NCI-H146 (cell line): ENCODE measurements around the gene ZSWIM2.
A peak's percentile ranks its signal among the peaks of the same experiment; 100 is the strongest.
"Not testable (repeated sequence)": the region's sequence is repeated elsewhere in the genome, so short reads cannot be mapped to it uniquely, and the experiment has no call there.

ENCODE experiments used
- DNase-seq: peaks from one replicate; lab custom pipeline; 2025; lab: John Stamatoyannopoulos, UW

ZSWIM2 gene

DNA sequence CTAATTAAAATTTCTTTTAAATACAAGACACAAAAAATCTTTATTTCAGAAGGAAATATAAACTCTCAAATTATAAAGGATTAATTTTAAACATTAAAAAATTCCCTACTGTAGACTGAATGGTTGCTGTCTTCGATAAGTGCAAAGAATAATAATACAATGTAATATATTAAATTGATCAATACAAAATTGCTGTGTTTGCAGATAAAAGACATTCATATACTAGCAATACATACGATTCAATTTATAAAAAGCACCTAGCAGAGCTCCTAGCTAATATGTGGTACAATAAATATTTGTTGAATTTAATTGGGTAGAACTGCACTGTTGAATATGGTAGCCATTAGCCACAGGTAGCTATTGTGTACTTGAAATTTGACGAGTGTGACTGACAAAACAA lies 6.6 kb downstream of the ZSWIM2 start:
- peak; percentile 15 for DNase-seq

DNA sequence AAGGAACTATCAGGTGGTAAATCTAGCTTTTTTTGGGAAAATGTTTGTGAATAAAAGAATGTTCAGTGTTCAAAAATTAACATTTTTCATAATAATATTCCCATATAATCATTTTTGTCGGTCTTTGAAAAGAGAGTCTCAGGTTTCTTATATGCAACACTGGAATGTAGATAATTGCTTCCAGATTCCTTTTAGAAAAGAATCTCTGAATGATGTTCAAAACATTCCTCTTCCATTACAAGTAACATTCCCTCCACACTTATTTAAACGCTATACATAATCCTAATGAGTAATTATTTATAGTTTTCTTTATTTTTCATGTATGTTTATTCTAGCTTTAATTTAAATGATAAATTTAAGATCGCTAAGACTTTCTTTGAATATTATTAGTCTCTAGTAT lies 7.0 kb downstream of the ZSWIM2 start:
- DNase-seq = no peak

DNA sequence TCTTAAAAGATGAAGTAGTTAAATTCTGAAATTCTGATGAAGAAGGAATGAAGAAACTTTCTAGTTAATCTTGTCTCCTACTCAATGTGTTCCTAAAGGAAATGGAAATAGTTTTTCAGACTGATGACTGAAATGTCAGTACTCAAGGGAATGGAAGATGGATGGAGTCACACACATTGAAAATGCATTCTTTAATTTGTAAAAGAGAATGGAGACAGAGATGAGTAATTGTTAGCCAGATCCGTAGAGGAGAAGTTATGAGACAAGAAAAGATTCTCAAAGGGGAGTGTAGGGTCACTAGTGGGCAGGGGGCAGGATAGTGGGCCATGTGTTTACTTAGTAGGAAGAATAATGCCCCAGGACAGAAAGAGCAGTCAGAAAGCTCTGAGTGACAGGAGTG lies 13.3 kb downstream of the ZSWIM2 start:
- no peak for DNase-seq

DNA sequence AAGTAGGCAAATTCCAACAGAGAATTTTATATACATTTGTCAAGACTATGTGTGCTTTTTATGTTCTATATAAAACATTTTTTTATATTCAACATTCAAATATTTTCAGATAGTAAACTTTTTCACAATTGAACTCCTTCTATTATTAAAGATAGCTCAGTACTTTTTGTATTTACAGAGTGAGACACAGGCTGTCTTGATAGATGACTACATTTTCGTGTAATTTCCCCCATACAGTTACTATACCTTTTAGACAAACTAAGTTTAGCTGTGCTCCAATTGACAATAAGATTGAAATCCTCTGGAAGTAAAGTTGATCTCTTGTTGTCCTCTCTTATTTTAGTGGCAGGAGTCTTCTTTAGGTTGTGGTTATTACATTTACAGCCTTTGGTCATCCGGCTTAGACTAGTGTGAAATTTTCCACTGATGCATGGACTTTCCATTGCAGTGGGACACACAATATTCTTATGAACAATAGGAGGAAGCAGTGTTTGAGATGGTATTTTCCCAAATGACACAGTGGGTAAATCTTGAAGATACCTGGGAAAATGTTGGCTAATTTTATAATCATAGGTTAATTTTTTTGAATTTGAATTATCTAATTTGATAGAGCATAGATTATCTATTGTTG lies 21.0 kb downstream of the ZSWIM2 start:
- no peak for DNase-seq

GRCh38 chr2:186827411-186827810 lies 21.6 kb downstream of the ZSWIM2 start:
- DNase-seq = no peak

GRCh38 chr2:186822323-186822722 lies 26.6 kb downstream of the ZSWIM2 start:
- peak; percentile 78 for DNase-seq

- no peak for DNase-seq
Observed at GRCh38 chr2:186820303-186820702, 28.7 kb downstream of the ZSWIM2 start.

DNA sequence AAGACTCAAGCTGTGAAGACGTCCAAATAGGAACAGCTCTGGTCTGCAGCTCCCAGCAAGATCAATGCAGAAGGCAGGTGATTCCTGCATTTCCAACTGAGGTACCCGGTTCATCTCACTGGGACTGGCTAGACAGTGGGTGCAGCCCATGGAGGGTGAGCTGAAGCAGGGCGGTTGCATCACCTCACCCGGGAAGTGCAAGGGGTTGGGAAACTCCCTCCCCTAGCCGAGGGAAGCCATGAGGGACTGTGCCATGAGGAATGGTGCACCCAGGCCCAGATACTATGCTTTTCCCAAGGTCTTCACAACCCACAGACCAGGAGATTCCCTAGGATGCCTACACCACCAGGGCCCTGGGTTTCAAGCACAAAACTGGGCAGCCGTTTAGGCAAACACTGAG lies 37.2 kb downstream of the ZSWIM2 start:
- not testable (repeated sequence) for DNase-seq

GRCh38 chr2:186806591-186806990 lies 42.4 kb downstream of the ZSWIM2 start:
- DNase-seq = no peak

- DNase-seq = not testable (repeated sequence)
Observed at GRCh38 chr2:186798604-186799003, 50.4 kb downstream of the ZSWIM2 start.

- no peak for DNase-seq
Observed at GRCh38 chr2:186784930-186785329, 64.0 kb downstream of the ZSWIM2 start.

- DNase-seq = no peak
Observed at GRCh38 chr2:186783254-186783653, 65.7 kb downstream of the ZSWIM2 start.

- DNase-seq = peak; percentile 31
Observed at GRCh38 chr2:186780701-186781316, 68.2 kb downstream of the ZSWIM2 start.
